GM18858 (cell line): Measurements from ENCODE around the gene LSM4.
A peak's percentile ranks its signal among the peaks of the same experiment; 100 is the strongest.
"Not testable (repeated sequence)": the region's sequence is repeated elsewhere in the genome, so short reads cannot be mapped to it uniquely, and the experiment has no call there.

Experiments
- ATAC-seq: cut with Tn5 transposase; IDR thresholded peaks from one replicate; pipeline ENCODE4 v1.9.1; 2021; ENCODE audit not compliant: unreplicated experiment

Gene LSM4

DNA sequence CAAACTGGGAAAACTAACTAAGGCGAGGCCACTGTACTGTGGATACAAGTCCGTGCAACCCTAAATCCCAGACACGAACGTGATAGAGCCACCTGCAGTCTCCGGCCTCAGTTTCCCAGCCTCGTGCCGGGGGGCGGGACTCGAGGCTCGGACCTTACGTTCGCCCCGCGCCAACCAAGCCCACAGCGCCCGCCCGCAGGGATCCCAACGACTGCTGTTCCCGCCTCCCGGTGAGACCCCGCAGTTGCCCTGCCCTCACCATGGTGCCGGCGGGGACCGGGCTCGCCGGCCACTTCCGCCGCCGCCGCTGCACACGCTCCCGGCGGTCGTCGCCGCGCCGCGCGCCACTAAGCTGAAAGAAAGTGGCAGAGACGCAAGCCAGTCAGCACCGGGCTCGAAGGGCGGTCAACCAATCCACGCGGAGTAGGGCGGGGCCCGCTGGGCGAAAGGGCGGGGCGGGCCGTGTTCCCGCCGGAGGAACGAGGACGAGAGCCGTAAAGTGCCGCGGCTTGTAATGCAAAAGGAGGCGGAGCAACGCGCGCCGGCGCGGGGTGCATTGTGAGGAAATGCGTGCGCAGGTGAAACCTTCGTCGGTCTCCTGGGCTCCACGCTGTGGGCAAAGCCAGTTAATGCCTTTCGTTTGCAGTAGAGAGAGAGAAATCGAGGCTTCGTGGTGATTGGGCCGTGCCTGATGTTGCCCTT, at the start of gene LSM4:
Gene LSM4 (minus strand): TSS at position 318 of the 702 bp plus-strand sequence. CDS start 56 bp downstream, at position 262.
- peak; percentile 74 for ATAC-seq

DNA sequence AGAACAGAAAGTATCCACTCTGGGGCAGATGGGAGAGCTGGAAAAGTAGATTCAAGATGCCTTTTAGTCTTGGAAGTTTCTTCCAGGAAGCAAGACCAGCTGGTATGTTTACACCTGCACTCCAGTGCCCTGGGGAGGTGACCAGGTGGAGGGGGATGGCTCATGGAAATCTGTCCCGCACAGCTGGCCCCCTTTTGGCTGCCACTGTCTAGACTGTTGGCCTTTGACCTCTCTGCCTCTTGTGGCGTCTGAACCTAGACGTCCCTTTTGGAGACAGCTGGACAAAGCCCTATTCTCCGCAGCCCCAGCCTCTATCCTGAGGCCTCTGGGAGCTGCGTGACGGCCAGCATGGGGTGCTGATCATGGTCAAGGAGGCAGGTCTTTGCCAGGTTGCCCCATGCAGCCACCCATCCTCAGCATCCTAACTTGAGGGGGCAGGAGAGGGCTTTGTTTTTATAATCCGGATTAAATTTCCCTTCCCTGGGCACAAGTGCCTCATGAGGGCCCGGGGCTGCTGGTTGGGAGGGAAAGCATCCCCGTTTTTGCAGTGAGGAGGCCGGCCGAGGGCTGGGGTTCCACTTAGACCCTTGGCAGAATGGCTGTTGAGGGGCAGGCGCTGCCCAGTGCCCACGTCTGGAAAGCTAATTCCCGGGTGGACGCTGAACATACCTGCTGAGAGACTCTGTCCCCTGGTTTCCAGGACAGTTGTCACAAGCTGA, 45.8 kb upstream of the LSM4 start:
- ATAC-seq, result no peak

DNA sequence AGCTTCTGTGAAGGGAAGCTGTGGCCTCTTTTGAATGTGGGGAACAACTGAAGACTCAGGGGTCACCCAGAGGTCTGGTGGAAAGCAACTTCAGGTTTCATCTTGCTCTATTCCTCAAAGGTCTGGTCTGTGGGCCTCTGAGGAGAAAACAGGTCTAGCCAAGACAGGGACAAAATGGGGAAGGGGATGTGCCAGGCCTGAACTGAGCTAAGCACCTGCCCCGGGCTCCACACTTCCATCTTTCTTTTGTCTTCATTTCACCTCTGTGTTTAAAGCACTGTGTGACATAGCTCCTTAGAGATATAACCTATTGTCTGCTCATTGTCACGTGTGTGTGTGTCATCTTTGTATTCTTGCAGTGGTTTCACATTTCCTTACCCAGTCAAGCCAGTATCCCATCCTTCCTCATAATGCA, 43.2 kb upstream of the LSM4 start:
- no peak for ATAC-seq

DNA sequence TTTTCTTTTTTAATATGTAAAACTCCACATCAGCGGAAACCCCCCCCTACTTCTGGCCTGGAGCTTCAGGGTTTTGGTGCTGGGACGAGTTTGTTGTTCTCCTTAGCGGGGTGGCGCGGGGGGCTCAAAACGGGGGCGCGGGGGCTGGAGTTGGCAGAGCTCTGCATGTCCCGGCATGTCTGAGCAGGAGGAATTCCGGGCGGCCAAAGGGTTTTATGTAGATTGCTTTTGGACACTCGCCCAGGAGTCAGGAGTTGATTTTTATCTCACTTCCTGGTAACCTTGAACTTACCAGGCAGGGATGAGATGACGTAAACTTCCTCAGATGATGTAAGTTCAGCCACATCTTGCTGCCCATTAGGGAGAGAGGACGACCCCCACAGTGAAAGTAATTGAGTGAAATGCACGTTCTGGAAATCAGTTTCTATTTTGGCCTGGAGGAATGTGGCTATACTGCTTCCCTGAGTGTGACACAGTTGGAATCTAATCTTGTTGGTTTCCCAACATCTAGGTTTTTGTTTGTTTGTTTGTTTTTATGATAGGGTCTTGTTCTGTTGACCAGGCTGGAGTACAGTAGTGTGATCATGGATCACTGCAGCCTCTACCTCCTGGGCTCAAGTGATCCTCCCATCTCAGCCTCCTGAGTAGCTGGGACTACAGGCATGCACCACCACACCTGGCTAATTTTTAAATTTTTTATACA, 42.1 kb upstream of the LSM4 start:
- no peak for ATAC-seq

DNA sequence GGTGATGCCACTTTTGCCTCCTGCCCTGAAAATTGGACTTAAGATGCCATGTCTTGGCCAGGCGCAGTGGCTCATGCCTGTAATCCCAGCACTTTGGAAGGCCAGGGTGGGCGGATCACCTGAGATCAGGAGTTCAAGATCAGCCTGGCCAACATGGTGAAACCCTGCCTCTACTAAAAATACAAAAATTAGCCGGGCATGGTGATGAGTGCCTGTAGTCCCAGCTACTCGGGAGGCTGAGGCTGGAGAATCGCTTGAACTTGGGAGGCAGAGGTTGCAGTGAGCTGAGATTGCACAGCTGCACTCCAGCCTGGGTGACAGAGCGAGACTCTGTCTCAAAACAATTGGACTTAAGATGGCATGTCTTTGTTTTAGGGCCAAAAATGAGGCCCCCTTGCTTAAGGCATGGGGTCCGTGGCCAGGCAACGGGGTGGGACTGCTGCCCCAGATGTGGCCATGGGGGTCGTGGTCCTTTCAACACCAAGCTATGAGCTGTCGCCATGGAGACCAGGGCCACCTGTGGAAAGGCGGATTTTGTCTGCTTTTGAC, 41.5 kb upstream of the LSM4 start:
- not testable (repeated sequence) for ATAC-seq

DNA sequence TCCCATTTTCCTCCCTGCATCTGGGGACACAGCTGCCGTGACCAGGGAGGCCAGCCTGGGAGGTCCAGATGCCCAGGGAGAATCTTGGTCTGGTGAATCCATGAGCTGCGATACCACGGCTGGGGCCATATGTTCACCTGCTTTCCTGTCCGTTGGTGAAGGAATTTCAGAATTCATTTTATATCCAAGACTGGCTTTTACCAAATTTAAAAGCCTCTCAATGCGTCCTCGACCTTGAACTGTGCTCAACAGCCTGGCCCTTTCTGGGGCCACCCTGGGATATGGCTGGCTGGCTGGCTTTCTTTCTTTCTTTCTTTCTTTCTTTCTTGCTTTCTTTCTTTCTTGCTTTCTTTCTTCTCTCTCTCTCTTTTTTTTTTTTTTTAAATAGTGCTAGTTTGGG, 40.9 kb upstream of the LSM4 start:
- ATAC-seq, result no peak

DNA sequence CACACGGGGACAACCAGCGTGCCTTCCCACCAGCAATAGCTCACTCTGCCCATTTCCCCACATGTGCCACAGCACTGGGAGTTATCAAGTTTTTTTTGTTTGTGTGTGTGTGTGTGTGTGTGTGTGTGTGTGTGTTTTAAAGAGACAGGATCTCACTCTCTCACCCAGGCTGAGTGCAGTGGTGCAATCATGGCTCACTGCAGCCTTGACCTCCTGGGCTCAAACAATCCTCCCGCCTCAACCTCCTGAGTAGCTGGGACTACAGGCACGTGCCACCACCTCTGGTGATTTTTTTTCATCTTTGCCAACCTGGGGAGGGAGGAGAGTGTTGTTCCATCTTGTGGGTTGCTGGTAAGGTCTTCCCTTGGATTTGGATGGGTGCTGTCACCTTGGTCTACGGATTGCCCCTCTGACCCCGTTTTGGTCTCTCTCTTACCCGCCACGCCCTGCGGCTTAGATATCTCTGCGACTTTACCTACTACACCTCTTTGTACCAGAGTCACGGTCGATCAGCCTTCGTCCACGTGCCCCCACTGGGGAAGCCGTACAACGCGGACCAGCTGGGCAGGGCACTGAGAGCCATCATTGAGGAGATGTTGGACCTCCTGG, 40.2 kb upstream of the LSM4 start:
- ATAC-seq, result no peak

DNA sequence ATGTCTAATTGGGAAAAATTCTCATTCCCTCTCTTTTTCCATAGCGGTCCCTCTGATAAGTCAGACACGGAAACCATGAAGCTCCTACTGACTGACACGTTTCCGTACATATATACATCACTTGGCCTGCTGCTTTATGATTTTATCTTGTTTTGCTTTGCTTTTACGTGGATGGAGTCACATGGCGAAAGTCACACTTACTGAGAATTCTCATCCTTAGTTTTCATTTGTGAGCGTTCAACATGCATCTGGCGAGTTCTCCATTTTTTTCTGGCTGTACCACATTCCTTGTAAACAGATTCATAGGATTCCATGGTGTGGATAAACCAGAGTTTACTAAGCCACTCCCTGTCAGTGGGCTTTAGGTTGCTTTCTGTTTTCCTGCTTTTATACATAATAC, 38.8 kb upstream of the LSM4 start:
- no peak for ATAC-seq

DNA sequence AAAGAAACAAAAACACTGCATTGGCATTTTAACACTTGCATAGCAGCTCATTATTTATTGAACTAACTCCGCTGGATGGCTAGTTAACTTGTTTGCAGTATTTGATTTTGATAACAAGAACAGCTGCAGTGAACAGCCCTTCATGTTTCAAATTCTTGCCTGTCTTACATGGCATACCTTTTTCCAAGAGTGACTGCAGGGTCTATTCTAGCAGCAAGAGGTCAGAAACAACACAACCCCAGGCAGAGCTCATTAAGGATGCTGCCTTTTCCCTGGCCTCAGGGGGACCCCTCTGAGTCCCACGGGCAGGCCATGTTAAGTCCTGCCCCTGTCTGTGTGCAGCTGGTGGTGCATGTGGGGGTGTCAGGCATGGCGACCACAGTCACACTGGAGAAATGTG, 34.2 kb upstream of the LSM4 start:
- ATAC-seq, result no peak

DNA sequence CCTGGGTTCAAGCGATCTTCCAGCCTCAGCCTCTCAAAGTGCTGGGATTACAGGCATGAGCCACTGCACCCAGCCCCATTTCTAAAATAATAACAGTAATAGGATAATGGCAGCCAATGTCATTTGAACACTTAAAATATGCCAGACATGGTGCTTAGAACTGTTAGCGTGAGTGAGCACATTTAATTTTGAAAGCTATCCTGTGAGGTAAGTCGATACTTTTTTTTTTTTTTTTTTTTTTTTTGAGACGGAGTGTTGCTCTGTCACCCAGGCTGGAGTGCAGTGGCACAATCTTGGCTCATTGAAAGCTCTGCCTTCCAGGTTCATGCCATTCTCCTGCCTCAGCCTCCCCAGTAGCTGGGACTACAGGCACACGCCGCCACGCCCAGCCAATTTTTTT, 31.9 kb upstream of the LSM4 start:
- not testable (repeated sequence) for ATAC-seq

DNA sequence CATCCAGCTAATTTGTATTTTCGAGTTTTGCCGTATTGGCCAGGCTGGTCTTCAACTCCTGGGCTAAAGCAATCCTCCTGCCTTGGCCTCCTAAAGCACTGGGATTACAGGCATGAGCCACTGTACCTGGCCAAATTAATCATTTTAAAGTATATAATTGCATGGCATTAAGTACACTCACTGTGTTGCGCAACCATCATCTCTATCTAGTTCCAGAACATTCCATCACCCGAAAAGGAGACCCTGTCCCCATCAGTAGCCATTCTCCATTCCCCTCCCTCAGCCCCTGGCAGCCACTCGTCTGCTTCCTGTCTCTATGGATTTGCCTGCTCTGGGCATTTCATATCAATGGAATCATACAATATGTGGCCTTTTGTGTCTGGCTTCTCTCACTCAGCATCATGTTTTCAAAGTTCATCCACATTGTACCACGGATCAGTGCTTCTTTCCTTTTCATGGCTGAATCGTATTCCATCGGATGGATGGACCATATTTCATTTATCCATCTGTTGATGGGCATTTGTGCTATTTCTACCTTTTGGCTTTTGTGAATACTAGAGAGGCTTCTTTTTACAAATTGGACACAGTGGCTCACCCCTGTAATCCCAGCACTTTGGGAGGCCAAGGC, 30.6 kb upstream of the LSM4 start:
- ATAC-seq, result no peak

DNA sequence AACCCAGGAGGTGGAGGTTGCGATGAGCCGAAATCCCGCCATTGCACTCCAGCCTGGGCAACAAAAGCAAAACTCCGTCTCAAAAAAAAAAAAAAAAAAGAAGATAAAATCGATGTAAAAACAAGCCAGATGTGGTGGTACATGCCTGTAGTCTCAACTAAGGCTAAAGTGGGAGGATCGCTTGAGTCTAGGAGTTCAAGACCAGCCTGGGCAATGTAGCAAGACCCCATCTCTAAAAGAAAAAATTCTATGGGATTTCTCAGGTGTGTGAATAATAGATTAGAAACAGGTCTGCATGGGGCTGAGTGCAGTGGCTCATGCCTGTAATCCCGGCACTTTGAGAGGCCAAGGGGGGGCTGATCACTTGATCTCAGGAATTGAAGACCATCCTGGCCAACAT, 28.7 kb upstream of the LSM4 start:
- no peak for ATAC-seq

DNA sequence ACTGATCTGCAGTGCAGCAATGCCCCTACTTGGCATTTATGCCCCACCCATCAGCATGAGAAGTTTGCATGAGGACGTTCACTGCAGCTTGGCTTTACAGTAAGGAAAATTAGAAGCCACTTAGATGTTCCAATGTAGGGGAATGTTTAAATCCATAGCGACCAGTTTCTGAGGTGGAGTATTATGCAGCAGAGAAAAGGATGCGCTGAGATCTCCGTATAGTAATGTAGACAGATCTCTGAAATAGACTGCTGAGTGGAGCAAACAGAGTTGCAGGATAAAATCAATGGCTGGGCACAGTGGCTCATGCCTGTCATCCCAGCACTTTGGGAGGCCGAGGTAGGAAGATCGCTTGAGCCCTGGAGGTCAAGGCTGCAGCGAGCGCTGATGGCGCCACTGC, 27.6 kb upstream of the LSM4 start:
- ATAC-seq, result no peak

DNA sequence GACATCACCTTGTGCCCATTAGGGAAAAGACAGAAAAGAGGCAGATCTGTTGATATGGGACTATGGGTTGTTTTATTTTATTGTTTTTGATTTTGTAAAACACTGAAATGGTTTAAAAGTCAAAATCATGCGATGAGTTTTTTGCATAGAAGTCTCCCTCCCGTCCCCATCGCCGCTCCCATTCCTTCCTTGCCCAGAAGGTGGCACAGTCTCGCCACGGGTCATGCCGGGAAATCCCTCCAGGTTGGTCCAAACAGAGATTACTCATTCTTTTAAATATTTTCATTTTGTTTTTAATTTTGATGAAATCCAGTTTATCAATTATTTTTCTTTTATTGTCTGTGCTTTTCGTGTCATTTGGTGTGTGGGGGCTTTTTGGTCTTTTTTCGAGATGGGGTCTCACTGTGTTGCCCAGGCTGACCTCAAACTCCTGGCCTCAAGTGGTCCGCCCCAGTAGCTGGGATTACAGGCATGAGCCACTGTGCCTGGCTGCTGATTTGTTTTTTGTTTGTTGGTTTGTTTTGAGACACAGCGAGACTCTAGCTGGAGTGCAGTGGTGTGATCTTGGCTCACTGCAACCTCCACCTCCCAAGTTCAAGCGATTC, 26.8 kb upstream of the LSM4 start:
- no peak for ATAC-seq

DNA sequence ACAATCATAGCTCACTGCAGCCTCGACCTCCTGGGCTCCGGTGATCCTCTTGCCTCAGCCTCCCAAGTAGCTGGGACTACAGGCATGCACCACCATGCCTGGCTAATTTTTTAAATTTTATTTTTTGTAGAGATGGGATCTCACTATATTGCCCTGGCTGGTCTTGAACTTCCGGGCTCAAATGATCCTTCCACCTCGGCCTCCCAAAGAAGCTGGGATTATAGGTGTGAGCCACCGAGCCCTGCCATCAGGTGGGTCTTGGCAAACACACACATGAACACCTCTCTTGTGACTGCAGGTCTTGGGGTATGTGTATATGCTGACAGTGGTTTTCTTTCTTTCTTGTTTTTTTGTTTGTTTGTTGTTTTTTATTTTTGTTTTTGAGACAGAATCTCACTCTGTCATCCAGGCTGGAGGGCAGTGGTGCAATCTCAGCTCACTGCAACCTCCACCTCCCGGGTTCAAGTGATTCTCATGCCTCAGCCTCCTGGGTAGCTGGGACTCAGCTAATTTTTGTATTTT, 26.0 kb upstream of the LSM4 start:
- not testable (repeated sequence) for ATAC-seq

DNA sequence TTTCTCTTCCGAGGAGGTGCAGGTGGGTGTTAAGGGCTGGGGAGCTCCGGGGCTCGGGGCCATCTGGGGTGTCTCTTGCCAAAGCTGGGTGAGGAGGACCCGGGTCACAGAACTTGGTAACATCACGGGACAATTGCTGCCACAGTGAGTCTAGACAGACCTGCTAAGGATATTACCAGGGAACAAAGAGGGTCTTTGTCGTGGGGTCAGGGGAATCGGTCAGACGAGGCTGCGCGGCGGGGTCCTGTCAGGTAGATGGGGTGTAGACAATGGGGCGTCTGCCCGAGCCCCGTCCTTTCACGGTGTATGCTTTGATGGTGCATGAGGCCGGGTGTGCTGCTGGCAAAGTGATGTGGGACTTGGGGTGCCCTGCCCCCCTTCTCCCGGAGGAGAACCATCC, 25.3 kb upstream of the LSM4 start:
- no peak for ATAC-seq

DNA sequence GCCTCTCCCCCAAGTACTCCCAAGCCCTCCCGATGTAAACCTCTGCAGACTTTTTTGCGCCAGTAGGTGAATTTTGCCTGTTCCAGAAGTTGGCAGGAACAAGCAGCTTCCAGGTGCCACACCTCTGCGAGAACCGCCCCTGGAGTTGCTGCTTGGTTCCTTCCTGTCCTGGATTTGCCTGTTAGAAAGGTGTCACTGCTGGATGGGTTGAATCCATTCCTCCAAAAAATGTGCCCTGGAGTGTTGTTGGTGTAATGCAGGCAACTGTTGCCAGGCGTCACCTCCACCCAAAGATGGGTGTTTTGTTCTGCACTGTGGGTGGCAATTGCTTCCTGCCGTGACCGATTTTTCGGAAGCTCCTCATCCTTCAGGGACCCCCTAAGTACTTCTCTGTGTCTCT, 23.2 kb upstream of the LSM4 start:
- no peak for ATAC-seq

DNA sequence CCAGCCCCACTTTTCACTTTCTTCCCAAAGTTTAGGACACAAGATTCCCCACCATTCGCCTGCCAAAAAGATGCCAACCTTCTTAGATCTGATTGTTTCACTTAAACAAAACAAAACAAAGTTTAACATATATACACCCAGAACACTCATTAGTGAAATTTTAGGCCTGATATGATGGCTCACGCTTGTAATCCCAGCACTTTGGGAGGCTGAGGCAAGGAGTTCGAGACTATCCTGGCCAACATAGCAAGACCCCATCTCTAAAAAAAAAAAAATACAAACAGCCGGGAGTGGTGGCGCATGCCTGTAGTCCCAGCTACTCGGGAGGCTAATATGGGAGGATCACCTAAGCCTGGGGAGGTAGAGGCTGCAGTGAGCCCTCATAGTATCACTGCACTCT, 22.4 kb upstream of the LSM4 start:
- ATAC-seq, result no peak

DNA sequence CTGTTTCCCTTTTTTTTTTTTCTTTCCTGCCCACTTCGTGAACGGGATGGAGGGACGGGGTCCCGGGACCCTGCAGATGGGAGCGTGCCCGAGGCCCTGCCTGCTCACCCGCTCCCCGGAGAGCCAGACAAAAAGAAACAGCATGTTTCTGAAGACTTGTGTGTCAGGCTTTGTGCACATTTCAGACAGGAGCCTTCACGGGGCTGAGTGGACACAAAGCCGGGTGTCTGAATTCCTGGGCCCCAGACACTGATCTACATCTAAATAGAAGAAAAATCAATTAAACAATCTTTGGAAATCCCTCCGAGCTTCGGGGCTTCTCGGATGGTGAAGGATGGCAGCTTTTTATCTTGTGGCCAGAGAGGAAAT, 21.7 kb upstream of the LSM4 start:
- no peak for ATAC-seq

DNA sequence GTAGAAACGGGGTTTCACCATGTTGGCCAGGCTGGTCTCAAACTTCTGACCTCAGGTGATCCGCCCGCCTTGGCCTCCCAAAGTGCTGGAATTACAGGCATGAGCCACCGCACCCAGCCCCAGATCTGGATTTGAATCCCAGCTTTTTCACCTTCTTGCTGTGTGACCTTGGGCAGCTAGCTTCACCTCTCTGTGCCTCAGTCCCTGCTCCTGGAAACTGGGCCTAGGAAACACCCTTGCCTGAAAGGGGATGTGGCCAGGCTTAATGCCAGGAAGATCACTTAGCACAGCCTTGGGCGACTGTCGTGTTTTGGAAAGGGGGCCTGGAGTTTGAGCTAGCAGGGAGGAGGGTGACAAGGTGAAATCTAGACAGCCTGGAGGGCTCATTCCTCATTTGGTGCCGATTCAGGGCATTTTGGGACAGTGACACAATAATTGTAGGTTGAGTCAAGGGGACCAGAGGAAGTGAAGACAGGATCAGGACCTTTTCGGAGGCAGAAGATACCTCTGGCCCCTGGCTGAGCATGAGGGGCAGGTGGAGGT, 19.3 kb upstream of the LSM4 start:
- ATAC-seq, result no peak
